BLaER1 treated with 17β-estradiol and CSF1 and Interleukin-3, amounts not matched to agents 10 nM and 100 nM (cell line): ENCODE data around the gene OLFM2.

Experiments
- H3K27ac ChIP-seq, 11 experiments: shearing (Covaris generic); formaldehyde crosslinking; 2 replicates each; pipeline ENCODE4 v1.8.1; 2022
- H3K27me3 ChIP-seq, 11 experiments: shearing (Covaris generic); formaldehyde crosslinking; 2 replicates each; pipeline ENCODE4 v1.8.1; 2022
- H3K36me3 ChIP-seq, 11 experiments: shearing (Covaris generic); formaldehyde crosslinking; 2 replicates each; pipeline ENCODE4 v1.8.1; 2022
- H3K4me1 ChIP-seq, 10 experiments: shearing (Covaris generic); formaldehyde crosslinking; 2 replicates each; pipeline ENCODE4 v1.8.1; 2022
- H3K4me2 ChIP-seq, 11 experiments: shearing (Covaris generic); formaldehyde crosslinking; 2 replicates each; pipeline ENCODE4 v1.8.1; 2022
- H3K4me3 ChIP-seq, 10 experiments: shearing (Covaris generic); formaldehyde crosslinking; 2 replicates each; pipeline ENCODE4 v1.8.1; 2022
- H3K9ac ChIP-seq, 11 experiments: shearing (Covaris generic); formaldehyde crosslinking; 2 replicates each; pipeline ENCODE4 v1.8.1; 2022
- H3K9me3 ChIP-seq, 11 experiments: shearing (Covaris generic); formaldehyde crosslinking; replicated peaks in 1 of 11; 2 replicates each; pipeline ENCODE4 v1.8.1; 2022
- H4K20me1 ChIP-seq, 11 experiments: shearing (Covaris generic); formaldehyde crosslinking; 2 replicates each; pipeline ENCODE4 v1.8.1; 2022
- Cebpa-rat ChIP-seq, 11 experiments: shearing (Covaris generic); IDR thresholded peaks; 2 replicates each; pipeline ENCODE4 v1.8.1; 2022

Gene OLFM2

DNA sequence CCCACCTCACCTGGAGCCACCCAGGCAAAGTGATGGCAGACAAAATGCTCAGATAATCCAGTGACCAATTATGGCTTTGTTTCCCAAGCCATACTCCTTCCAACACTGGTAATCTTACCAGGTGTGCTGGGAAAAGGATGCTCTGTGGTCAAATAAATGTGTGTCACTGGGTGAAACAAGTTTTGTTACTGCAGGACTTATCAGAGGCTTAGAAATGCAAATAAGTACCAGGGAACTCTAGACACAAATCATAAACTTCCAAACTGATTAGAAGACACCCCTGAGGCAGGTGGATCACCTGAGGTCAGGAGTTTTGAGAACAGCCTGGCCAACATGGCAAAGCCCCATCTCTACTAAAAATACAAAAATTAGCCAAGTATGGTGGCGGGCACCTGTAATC is 74.8 kb downstream of the OLFM2 start:
- TF ChIP-seq Cebpa-rat (IDR thresholded peaks at IDR 0.05), result no peak
- H3K27ac ChIP-seq, result no peak overlapping the region
- H4K20me1 ChIP-seq, result no peaks in the 10 kb centered on the region

DNA sequence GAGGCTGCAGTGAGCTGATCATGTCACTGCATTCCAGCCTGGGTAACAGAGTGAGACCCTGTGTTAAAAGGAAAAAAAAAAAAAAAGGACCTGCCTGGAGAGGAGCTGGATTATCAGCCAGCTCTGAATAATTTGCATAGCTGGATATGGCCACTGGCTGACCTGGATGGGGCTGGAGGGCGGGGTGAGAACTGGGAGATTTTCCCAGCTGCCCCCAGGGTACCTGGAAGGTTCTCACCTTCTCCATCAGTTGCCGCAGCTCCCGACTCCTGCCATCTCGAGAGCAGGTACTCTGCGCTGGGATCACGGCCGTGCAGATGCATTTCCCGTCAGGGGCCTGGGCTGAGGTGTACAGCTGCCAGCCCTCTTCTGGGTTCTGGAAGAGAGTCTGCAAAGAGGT is 75.9 kb downstream of the OLFM2 start:
- H3K4me2 ChIP-seq, result no peak overlapping the region
- H4K20me1 ChIP-seq, result no peaks in the 10 kb centered on the region
- H3K4me1 ChIP-seq, result peaks cover 11 to 18% (median 14%) of the 10 kb centered on the region in 10 experiments; a peak in 19 of 20 replicates
- H3K36me3 ChIP-seq, result peaks cover 0 to 9% (median 0%) of the 10 kb centered on the region in 11 experiments; a peak in 1 of 22 replicates
- H3K9ac ChIP-seq, result no peak overlapping the region
- TF ChIP-seq Cebpa-rat (IDR thresholded peaks at IDR 0.05), result no peak
- H3K27ac ChIP-seq, result no peak overlapping the region
- H3K27me3 ChIP-seq, result no peaks in the 10 kb centered on the region
- H3K9me3 ChIP-seq, result no peaks in the 10 kb centered on the region
- H3K4me3 ChIP-seq, result no peak overlapping the region

More for the DNA sequence above, 74.8 kb downstream of the OLFM2 start:
- Histone ChIP-seq H3K4me1 (peaks cover 15 to 24% (median 20%) of the 10 kb centered on the region in 10 experiments), H3K27me3 (no peaks in the 10 kb centered on the region), H3K4me3 (no peak overlapping the region), H3K4me2 (no peak overlapping the region), H3K9me3 (no peaks in the 10 kb centered on the region), H3K36me3 (peaks cover 0 to 7% (median 0%) of the 10 kb centered on the region in 11 experiments; a peak in 1 of 22 replicates), H3K9ac (no peak overlapping the region)

DNA sequence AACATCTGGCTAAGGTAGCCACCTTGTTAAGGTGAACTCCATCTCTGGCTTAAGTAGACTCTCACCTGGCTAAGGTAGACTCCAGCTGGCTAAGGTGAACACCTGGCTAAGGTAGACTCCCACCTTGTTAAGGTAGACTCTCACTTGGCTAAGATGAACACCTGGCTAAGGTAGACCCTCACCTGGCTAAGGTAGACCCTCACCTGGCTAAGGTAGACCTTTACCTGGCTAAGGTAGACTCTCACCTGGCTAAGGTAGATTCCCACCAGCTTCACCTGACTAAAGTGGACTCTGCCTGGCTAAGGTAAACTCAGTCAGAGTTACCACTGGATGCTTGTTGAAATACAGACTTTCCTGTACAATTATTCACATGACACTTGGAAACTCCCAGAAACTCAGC is 77.5 kb downstream of the OLFM2 start:
- Histone ChIP-seq H3K4me1 (peaks cover 11 to 18% (median 14%) of the 10 kb centered on the region in 10 experiments; a peak in 19 of 20 replicates), H3K36me3 (peaks cover 0 to 15% (median 6%) of the 10 kb centered on the region in 11 experiments; a peak in 6 of 22 replicates), H3K27ac (peak overlapping the region in 2 of 11 experiments; percentile 38 to 47; a peak in 1 of 22 replicates), H4K20me1 (no peaks in the 10 kb centered on the region; a peak in 1 of 22 replicates), H3K27me3 (no peaks in the 10 kb centered on the region), H3K4me3 (no peak overlapping the region), H3K9ac (no peak overlapping the region), H3K4me2 (peak overlapping the region in 8 of 11 experiments; percentile 10 to 64 (median 45); a peak in 12 of 22 replicates), H3K9me3 (no peaks in the 10 kb centered on the region)
- TF ChIP-seq Cebpa-rat (IDR thresholded peaks at IDR 0.05), result no peak

DNA sequence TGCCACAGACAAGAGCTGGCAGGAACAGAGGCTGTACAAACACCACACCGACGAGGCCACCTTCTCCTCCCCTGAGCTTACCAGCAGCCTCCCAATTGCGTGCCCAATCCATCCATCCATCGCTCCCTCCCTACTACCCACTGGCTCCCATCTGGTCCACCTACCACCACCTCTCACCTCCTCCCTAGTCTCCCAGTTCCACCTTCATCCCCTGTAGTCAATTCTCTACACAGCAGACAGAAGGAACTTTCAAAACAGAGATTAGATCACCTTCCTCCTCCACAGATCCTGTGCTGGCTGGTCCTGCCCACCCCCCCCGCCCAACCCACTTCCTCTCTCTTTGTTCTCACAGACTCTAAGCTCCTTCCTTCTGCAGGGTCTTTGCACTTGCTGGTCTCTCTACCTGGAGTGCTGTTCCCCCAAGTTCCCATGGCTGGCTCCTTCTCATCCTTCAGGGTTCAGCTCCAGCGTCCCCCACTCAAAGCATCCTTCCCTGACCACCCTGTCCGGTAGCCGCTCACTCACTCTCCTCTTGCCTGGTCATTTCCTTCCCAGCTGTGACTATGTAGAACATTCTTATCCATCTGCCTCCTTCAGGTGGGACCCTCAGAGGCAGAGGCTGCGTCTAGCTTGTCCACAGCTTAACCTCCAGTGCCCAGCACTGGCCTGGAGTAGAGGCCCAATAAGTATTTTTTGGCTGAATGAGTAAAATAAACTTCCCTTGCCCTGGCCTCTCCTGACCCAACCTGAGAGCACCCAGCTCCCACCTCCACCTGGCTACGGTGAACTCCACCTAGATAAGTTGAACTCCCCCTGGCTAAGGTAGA is 78.2 kb downstream of the OLFM2 start:
- Histone ChIP-seq H3K36me3 (peaks cover 0 to 15% (median 6%) of the 10 kb centered on the region in 11 experiments; a peak in 6 of 22 replicates), H3K4me3 (no peak overlapping the region), H3K9ac (no peak overlapping the region), H3K27me3 (no peaks in the 10 kb centered on the region), H3K9me3 (no peaks in the 10 kb centered on the region), H3K4me2 (peak overlapping the region; percentile 24 to 64 (median 43); a peak in 15 of 22 replicates), H3K4me1 (peaks cover 11 to 18% (median 14%) of the 10 kb centered on the region in 10 experiments; a peak in 19 of 20 replicates), H4K20me1 (no peaks in the 10 kb centered on the region; a peak in 1 of 22 replicates), H3K27ac (peak overlapping the region in 2 of 11 experiments; percentile 38 to 47; a peak in 5 of 22 replicates)
- no peak for TF ChIP-seq Cebpa-rat (IDR thresholded peaks at IDR 0.05)

DNA sequence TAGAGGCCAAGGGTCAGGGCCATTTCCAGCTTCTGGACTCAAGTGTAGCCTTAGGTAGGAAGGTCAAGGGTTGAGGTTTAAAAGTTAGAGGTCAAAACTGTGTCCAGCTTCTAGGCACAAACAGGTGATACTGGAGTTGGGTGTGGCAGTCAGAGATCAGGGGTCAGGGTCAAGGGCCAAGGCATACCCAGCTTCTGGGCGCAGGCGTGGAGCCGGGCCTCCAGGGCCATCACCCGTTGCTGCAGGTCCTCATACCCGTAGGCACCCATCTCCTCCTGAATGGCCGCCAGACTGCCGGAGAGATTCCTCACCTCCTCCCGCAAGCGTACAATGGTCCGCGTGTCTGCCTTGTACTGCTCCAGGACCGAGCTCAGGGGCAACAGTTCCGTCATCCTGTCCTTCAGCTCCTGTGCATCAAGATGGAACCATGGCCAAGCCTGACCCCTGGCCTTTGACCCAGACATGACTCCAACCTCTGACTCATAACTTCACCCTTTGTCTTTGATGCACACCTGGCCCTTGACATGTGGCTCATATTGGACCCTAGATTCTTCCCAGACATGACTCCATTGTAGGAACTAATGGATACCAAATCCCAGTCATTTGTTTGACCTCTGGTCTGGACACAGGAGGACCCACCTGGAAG is 79.1 kb downstream of the OLFM2 start:
- Histone ChIP-seq H3K4me3 (no peak overlapping the region), H3K4me1 (peaks cover 11 to 18% (median 14%) of the 10 kb centered on the region in 10 experiments; a peak in 19 of 20 replicates), H4K20me1 (peaks cover 0 to under 1% (median 0%) of the 10 kb centered on the region in 11 experiments; a peak in 1 of 22 replicates), H3K36me3 (peaks cover 0 to 15% (median 7%) of the 10 kb centered on the region in 11 experiments; a peak in 6 of 22 replicates), H3K27ac (no peak overlapping the region), H3K9me3 (no peaks in the 10 kb centered on the region), H3K27me3 (no peaks in the 10 kb centered on the region), H3K9ac (no peak overlapping the region), H3K4me2 (peak overlapping the region in 5 of 11 experiments; percentile 36 to 60 (median 40); a peak in 8 of 22 replicates)
- TF ChIP-seq Cebpa-rat (IDR thresholded peaks at IDR 0.05), result no peak

DNA sequence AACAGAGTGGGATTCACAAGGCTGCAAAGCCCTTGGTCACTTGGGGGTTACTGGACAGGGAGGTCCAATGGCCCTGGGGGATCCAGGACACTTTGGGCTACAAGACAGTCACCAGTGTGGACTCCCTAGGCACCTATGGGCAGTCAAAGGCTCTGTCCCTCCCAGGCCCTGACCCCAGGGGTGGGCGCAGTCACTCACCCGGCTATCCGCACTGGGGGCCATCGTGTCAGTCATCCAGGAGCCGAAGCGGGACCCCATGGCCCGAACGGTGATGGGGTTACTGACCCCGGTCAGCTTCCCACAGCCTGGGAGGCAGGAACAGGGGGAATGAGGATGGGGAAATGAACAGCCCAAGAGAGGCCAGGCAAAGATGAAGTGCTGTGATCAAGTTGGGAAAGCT is 79.7 kb downstream of the OLFM2 start:
- H3K36me3 ChIP-seq, result peaks cover 0 to 17% (median 11%) of the 10 kb centered on the region in 11 experiments; a peak in 6 of 22 replicates
- H4K20me1 ChIP-seq, result peaks cover 0 to 6% (median 0%) of the 10 kb centered on the region in 11 experiments; a peak in 2 of 22 replicates
- no peak overlapping the region for H3K4me3 ChIP-seq
- no peak overlapping the region for H3K4me2 ChIP-seq
- no peak overlapping the region for H3K27ac ChIP-seq
- no peak overlapping the region for H3K9ac ChIP-seq
- no peaks in the 10 kb centered on the region for H3K27me3 ChIP-seq
- no peak for TF ChIP-seq Cebpa-rat (IDR thresholded peaks at IDR 0.05)
- no peaks in the 10 kb centered on the region for H3K9me3 ChIP-seq
- H3K4me1 ChIP-seq, result peaks cover 11 to 18% (median 14%) of the 10 kb centered on the region in 10 experiments; a peak in 19 of 20 replicates

DNA sequence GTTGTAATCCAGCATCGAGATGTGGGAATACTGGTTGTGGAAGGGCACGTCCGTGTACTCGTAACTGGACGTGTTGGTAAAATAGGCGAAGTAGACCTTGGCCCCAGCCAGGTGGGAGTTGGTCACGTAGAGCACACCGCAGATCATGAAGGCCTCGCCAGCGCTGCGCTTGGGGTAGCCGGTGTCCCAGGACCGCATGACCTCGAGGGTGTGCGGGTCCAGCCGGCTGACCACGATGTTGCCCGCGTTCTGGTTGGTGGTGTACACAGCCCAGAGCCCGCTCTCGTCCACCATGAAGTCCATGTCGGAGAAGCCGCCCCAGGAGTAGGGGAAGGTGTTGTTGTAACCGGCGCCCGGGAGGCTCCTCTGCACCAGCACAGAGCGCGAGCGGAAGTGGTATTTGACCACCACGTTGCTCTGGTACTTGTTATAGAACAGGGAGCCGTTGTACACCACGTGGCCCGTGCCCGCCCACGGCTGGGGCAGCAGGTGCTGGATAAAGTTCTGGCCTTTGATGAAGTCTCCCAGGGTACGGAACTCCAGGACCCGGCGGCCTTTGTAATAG is 82.0 kb downstream of the OLFM2 start:
- Histone ChIP-seq H3K27me3 (no peaks in the 10 kb centered on the region), H3K9ac (no peak overlapping the region), H3K9me3 (no peaks in the 10 kb centered on the region), H3K36me3 (peaks cover 7 to 31% (median 23%) of the 10 kb centered on the region in 11 experiments; a peak in 19 of 22 replicates), H3K4me2 (no peak overlapping the region), H3K4me1 (peaks cover 11 to 18% (median 14%) of the 10 kb centered on the region in 10 experiments; a peak in 19 of 20 replicates), H4K20me1 (peaks cover 0 to 18% (median 2%) of the 10 kb centered on the region in 11 experiments; a peak in 7 of 22 replicates), H3K27ac (no peak overlapping the region), H3K4me3 (no peak overlapping the region)
- no peak for TF ChIP-seq Cebpa-rat (IDR thresholded peaks at IDR 0.05)

DNA sequence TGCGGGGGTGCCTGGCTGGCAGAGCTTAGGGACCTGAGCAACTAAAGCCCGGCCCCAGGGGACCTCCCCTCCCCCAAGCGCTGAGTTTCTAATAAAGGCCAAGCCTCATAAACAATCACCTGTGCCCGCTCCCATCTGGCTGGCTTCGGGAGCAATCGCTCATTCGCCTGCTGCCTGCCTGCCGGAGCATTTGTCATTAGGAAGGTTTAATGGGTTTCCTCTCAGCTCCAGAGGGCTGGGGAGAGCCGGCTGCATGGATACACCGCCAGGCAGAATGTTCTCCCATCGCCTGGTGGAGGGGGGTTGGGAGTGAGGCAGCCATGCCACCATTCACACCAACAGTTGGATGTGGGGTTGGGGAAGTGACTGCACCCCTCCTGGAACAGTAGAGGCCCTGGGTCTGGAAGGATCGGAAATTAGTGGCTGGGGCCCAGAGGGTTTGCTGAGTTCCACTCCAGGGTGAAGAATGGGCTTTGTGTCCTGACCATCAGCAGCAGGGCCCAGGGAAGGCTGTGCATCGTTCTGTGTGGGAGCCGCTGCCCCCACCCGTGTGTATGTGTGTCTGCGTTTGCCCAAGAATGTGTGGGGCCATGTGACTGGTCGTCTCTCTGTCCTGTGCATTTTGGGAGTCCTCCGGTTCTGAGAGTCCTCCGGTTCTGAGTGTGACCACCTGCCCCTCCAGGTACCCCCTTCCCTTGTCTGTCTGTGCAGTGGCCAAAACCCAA is 85.9 kb downstream of the OLFM2 start:
- H3K9me3 ChIP-seq, result no peaks in the 10 kb centered on the region
- H3K9ac ChIP-seq, result no peak overlapping the region
- H4K20me1 ChIP-seq, result peaks cover 16 to 57% (median 39%) of the 10 kb centered on the region in 11 experiments; a peak in 20 of 22 replicates
- peaks cover 45 to 71% (median 56%) of the 10 kb centered on the region in 11 experiments; a peak in 21 of 22 replicates for H3K36me3 ChIP-seq
- H3K4me1 ChIP-seq, result no peaks in the 10 kb centered on the region
- no peaks in the 10 kb centered on the region for H3K27me3 ChIP-seq
- H3K27ac ChIP-seq, result no peak overlapping the region
- no peak overlapping the region for H3K4me3 ChIP-seq
- no peak overlapping the region for H3K4me2 ChIP-seq
- no peak for TF ChIP-seq Cebpa-rat (IDR thresholded peaks at IDR 0.05)
